ENCODE results near the gene MRPL17. TPM values are rescaled to one million over a fixed set of nuclear protein-coding genes. Genes with fewer than 3 reads are reported as not detected.

Gene MRPL17
- total RNA-seq, 1 donor: 29.7 TPM

DNA sequence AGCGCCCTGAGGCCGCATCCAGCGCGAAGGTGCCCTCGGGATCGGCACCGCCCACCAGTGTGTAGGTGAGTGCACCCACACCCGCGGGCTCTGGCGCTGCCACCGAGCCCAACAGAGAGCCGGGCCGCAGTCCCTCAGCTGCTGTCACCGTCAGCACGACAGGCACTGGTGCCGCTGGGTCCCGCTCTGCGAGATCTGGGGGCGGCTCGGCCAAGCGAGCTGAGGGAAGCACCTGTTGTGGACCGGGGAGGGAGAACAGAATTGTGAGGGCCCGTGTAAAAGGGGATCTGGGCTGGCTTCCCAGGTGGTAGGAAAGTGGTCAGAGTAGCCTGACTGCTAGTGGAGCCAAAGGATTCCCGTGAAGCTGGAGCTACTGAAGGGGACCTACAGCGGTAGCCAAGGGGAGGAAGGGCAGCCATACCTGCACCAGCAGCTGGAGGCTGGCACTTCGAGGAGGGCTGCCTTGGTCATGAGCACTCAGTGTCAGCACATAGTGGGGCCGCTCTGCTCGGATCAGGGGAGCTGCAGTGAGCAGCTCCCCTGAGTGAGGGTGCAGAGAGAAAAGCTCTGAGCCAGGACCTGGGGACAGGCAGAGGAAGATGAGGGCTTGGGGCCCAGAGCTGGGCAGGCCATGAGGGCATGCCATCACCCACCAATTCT is 52.4 kb downstream of the MRPL17 start:
- no peaks in the 10 kb centered on the region for H3K79me2 ChIP-seq (ENCODE audit: insufficient read depth, low read length)
- no peaks in the 10 kb centered on the region for H3K36me3 ChIP-seq (ENCODE audit: insufficient read depth, low read length)
- no peak overlapping the region for H2AFZ ChIP-seq (ENCODE audit: low read length)
- no peaks in the 10 kb centered on the region for H3K9me3 ChIP-seq (ENCODE audit: low read depth, low read length)
- TF ChIP-seq, protein P1, sequence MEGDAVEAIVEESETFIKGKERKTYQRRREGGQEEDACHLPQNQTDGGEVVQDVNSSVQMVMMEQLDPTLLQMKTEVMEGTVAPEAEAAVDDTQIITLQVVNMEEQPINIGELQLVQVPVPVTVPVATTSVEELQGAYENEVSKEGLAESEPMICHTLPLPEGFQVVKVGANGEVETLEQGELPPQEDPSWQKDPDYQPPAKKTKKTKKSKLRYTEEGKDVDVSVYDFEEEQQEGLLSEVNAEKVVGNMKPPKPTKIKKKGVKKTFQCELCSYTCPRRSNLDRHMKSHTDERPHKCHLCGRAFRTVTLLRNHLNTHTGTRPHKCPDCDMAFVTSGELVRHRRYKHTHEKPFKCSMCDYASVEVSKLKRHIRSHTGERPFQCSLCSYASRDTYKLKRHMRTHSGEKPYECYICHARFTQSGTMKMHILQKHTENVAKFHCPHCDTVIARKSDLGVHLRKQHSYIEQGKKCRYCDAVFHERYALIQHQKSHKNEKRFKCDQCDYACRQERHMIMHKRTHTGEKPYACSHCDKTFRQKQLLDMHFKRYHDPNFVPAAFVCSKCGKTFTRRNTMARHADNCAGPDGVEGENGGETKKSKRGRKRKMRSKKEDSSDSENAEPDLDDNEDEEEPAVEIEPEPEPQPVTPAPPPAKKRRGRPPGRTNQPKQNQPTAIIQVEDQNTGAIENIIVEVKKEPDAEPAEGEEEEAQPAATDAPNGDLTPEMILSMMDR (IDR thresholded peaks at IDR 0.05; ENCODE audit: extremely low read depth, low read depth, low read length): no peak
- H3K4me2 ChIP-seq (ENCODE audit: insufficient read depth, low read length): no peak overlapping the region
- no peak overlapping the region for H3K4me3 ChIP-seq (ENCODE audit: insufficient read depth, low read length)
- no peaks in the 10 kb centered on the region for H3K27me3 ChIP-seq (ENCODE audit: insufficient read depth, low read length)
- H3K4me1 ChIP-seq (ENCODE audit: insufficient read depth, low read length): peaks cover 6% of the 10 kb centered on the region
- no peak for DNase-seq (ENCODE audit: insufficient read length, low spot score, missing footprints)
- H4K20me1 ChIP-seq (ENCODE audit: insufficient read depth, low read length): no peaks in the 10 kb centered on the region
- H3K27ac ChIP-seq (ENCODE audit: low read depth, low read length): no peak overlapping the region

Other genes with a start within 250 kb of the MRPL17 start
- 0.59 and 1.1 TPM in 2 replicates for gene HPX, start 242.4 kb downstream of the MRPL17 start, total RNA-seq
- 25.3 and 36.2 TPM in 2 replicates for gene TRIM3, start 209.4 kb downstream of the MRPL17 start, total RNA-seq
- 74.3 and 79.3 TPM in 2 replicates for gene ARFIP2, start 202.0 kb downstream of the MRPL17 start, total RNA-seq
- 52.7 and 55.4 TPM in 2 replicates for gene TIMM10B, start 201.8 kb downstream of the MRPL17 start, total RNA-seq
- gene DNHD1, start 186.1 kb downstream of the MRPL17 start, total RNA-seq: 9.0 and 9.4 TPM in 2 replicates
- gene RRP8, start 79.7 kb downstream of the MRPL17 start, total RNA-seq: 7.2 and 10.6 TPM in 2 replicates
- 151 and 176 TPM in 2 replicates for gene ILK, start 79.6 kb downstream of the MRPL17 start, total RNA-seq
- gene TAF10, start 71.1 kb downstream of the MRPL17 start, total RNA-seq: 23.5 and 28.0 TPM in 2 replicates
- gene TPP1, start 63.9 kb downstream of the MRPL17 start, total RNA-seq: 120 and 127 TPM in 2 replicates
- gene DCHS1, start 27.5 kb downstream of the MRPL17 start, total RNA-seq: 0.59 and 1.1 TPM in 2 replicates
- 0.29 and 0.36 TPM in 2 replicates for gene OR2AG2, start 88.6 kb upstream of the MRPL17 start, total RNA-seq
- gene OR2AG1, start 99.7 kb upstream of the MRPL17 start, total RNA-seq: not detected in 2 replicates
- gene OR6A2, start 116.3 kb upstream of the MRPL17 start, total RNA-seq: 0.36 and 0.59 TPM in 2 replicates
- gene OR10A5, start 162.3 kb upstream of the MRPL17 start, total RNA-seq: not detected in 2 replicates
- not detected in 2 replicates for gene OR10A2, start 179.7 kb upstream of the MRPL17 start, total RNA-seq
- not detected in 2 replicates for gene OR10A4, start 193.3 kb upstream of the MRPL17 start, total RNA-seq
- gene OR2D2, start 209.2 kb upstream of the MRPL17 start, total RNA-seq: 0.36 and 0.88 TPM in 2 replicates
- not detected in 2 replicates for gene OR2D3, start 237.7 kb upstream of the MRPL17 start, total RNA-seq
- gene ZNF215, start 243.1 kb upstream of the MRPL17 start, total RNA-seq: 4.3 and 5.0 TPM in 2 replicates